Keratinocyte (primary cell): ENCODE data around the gene KCNC2. TPM values are rescaled to one million over a fixed set of nuclear protein-coding genes. Genes with fewer than 3 reads are reported as not detected.

Source experiments
- DNase-seq: peaks from one replicate; pipeline ENCODE4 v3.0.0-alpha.2; 2011; ENCODE audit warnings: low read depth, missing footprints, low spot score
- FAIRE-seq: peaks from 2 replicates; lab custom pipeline; 2011; peaks lifted over from hg19 to GRCh38; lab: Jason Lieb, UNC
- H2AFZ ChIP-seq: 2 replicates; pipeline ENCODE4 v1.6.0; 2012; ENCODE audit warnings: low read length, control low read depth, inconsistent platforms; ENCODE audit not compliant: control insufficient read depth
- H3K27ac ChIP-seq: 2 replicates; pipeline ENCODE4 v1.5.1; 2011; ENCODE audit warnings: low read length; ENCODE audit not compliant: control insufficient read depth, insufficient read depth
- H3K27me3 ChIP-seq: 3 replicates; pipeline ENCODE4 v1.6.0; 2011; ENCODE audit warnings: low read length; ENCODE audit not compliant: control insufficient read depth, insufficient read depth; ENCODE audit errors: extremely low read depth
- H3K36me3 ChIP-seq, 2 experiments: 2 replicates in 1 of 2; 3 replicates in 1 of 2; pipeline ENCODE4 v1.5.1; 2011; ENCODE audit warnings: low read length in 2 of 2, mild to moderate bottlenecking in 1 of 2; ENCODE audit not compliant: control insufficient read depth in 2 of 2, insufficient read depth in 2 of 2; ENCODE audit errors: extremely low read depth in 1 of 2
- H3K4me1 ChIP-seq: 3 replicates; pipeline ENCODE4 v1.5.1; 2011; ENCODE audit warnings: low read length; ENCODE audit not compliant: control insufficient read depth, insufficient read depth; ENCODE audit errors: extremely low read depth
- H3K4me2 ChIP-seq: 3 replicates; pipeline ENCODE4 v1.6.0; 2011; ENCODE audit warnings: low read depth, low read length; ENCODE audit not compliant: control insufficient read depth, insufficient read depth; ENCODE audit errors: extremely low read depth
- H3K4me3 ChIP-seq, 3 experiments: fragments of 200-600 bp in 1 of 3; sonication (generic) in 1 of 3; 2 replicates in 2 of 3; 3 replicates in 1 of 3; pipeline ENCODE4 v1.5.1; 2011 to 2016; ENCODE audit warnings: low read length in 3 of 3, mild to moderate bottlenecking in 3 of 3, control low read depth in 2 of 3, inconsistent platforms in 1 of 3, low read depth in 1 of 3, mixed read lengths in 1 of 3, mixed run types in 1 of 3, moderate library complexity in 1 of 3; ENCODE audit not compliant: control insufficient read depth in 2 of 3, insufficient read depth in 2 of 3; ENCODE audit errors: extremely low read depth in 1 of 3
- H3K79me2 ChIP-seq: 2 replicates; pipeline ENCODE4 v1.6.0; 2012; ENCODE audit warnings: low read length; ENCODE audit not compliant: control insufficient read depth, insufficient read depth
- H3K9ac ChIP-seq: 3 replicates; pipeline ENCODE4 v1.6.0; 2011; ENCODE audit warnings: low read length; ENCODE audit not compliant: control insufficient read depth, insufficient read depth; ENCODE audit errors: extremely low read depth
- H3K9me1 ChIP-seq: 3 replicates; pipeline ENCODE4 v1.6.0; 2011; ENCODE audit warnings: low read length; ENCODE audit not compliant: control insufficient read depth, insufficient read depth; ENCODE audit errors: extremely low read depth
- H3K9me3 ChIP-seq: 2 replicates; pipeline ENCODE4 v1.5.1; 2012; ENCODE audit warnings: low read depth, low read length; ENCODE audit not compliant: control insufficient read depth
- H4K20me1 ChIP-seq: 3 replicates; pipeline ENCODE4 v1.6.0; 2011; ENCODE audit warnings: low read length; ENCODE audit not compliant: control insufficient read depth, insufficient read depth; ENCODE audit errors: extremely low read depth
- EZH2 ChIP-seq: IDR thresholded peaks from one replicate; pipeline ENCODE4 v1.6.1; 2012; ENCODE audit warnings: inconsistent platforms, mild to moderate bottlenecking, low read length, moderate library complexity
- dilution Hi-C: fragments of 300-500 bp; cut with MboI; formaldehyde crosslinking; loops from one replicate; pipeline ENCODE4 v1.7.0; 2020; ENCODE audit warnings: low sequenced_read_pairs; ENCODE audit not compliant: extremely low pct_ligation_motif_present
- polyA plus RNA-seq, 5 experiments: library from polyadenylated mRNA; depleted of rRNA in 3 of 5; stranded (reverse) in 3 of 5; stranded (forward) in 1 of 5; unstranded in 1 of 5; fragments of >200 nt; gene quantifications; 1 replicate in 1 of 5; 2 replicates in 3 of 5; 3 replicates in 1 of 5; pipeline versions ENCODE4 v1.2.1 to v1.2.3, GENCODE V29; 2011 to 2012; ENCODE audit warnings: missing spikeins in 2 of 5, low read depth in 1 of 5, low replicate concordance in 1 of 5
- TF ChIP-seq, protein P1 (sequence below), 3 experiments: IDR thresholded peaks in 1 of 3; conservative IDR thresholded peaks in 1 of 3; optimal IDR thresholded peaks in 1 of 3; 2 replicates in 2 of 3; 3 replicates in 1 of 3; pipeline versions ENCODE3 to v1.5.1; 2011; ENCODE audit warnings: low read length in 3 of 3, mild to moderate bottlenecking in 3 of 3, moderate library complexity in 2 of 3, control low read depth in 1 of 3, inconsistent platforms in 1 of 3; ENCODE audit not compliant: insufficient read depth in 2 of 3; ENCODE audit errors: extremely low read depth in 1 of 3

KCNC2 gene
- polyA plus RNA-seq, 1 donor (not counting 4 experiments of a cell fraction or from before 2014, with no cell fraction given), result not detected

DNA sequence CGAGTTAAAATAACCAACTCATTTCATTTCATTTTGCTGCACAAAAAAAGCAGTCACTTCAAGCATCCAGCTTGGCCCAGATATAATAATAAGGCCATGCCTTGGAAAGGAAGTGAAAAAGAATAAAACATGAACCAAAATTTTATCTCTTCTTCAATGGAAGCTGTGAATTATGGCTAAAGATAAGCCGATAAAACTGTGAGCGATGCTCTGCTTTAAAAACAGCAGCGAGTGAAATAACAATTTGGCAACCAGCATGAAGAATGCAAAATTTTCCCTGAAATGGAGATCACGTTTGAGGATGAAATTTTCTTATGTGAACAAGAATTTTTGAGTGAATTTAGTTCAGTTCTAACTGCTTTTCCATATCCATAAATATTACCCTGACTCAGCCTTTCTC, 70.4 kb downstream of the KCNC2 start:
- Histone ChIP-seq H4K20me1 (no peaks in the 10 kb centered on the region), H3K4me3 (no peak overlapping the region), H3K4me2 (no peak overlapping the region), H3K79me2 (no peaks in the 10 kb centered on the region), H3K36me3 (no peaks in the 10 kb centered on the region), H3K9ac (no peak overlapping the region), H3K9me1 (no peaks in the 10 kb centered on the region), H3K27ac (no peak overlapping the region), H2AFZ (no peak overlapping the region), H3K9me3 (no peaks in the 10 kb centered on the region), H3K27me3 (no peaks in the 10 kb centered on the region), H3K4me1 (no peaks in the 10 kb centered on the region)
- dilution Hi-C loops, result no loop called here
- TF ChIP-seq, protein P1, sequence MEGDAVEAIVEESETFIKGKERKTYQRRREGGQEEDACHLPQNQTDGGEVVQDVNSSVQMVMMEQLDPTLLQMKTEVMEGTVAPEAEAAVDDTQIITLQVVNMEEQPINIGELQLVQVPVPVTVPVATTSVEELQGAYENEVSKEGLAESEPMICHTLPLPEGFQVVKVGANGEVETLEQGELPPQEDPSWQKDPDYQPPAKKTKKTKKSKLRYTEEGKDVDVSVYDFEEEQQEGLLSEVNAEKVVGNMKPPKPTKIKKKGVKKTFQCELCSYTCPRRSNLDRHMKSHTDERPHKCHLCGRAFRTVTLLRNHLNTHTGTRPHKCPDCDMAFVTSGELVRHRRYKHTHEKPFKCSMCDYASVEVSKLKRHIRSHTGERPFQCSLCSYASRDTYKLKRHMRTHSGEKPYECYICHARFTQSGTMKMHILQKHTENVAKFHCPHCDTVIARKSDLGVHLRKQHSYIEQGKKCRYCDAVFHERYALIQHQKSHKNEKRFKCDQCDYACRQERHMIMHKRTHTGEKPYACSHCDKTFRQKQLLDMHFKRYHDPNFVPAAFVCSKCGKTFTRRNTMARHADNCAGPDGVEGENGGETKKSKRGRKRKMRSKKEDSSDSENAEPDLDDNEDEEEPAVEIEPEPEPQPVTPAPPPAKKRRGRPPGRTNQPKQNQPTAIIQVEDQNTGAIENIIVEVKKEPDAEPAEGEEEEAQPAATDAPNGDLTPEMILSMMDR (optimal IDR thresholded peaks at IDR 0.05 in 1 of 3, IDR thresholded peaks at IDR 0.05 in 1 of 3, conservative IDR thresholded peaks at IDR 0.05 in 1 of 3; ENCODE audit: extremely low read depth in 1 of 3, insufficient read depth in 2 of 3, low read length in 3 of 3), result no peak
- FAIRE-seq (no peak), DNase-seq (no peak)

DNA sequence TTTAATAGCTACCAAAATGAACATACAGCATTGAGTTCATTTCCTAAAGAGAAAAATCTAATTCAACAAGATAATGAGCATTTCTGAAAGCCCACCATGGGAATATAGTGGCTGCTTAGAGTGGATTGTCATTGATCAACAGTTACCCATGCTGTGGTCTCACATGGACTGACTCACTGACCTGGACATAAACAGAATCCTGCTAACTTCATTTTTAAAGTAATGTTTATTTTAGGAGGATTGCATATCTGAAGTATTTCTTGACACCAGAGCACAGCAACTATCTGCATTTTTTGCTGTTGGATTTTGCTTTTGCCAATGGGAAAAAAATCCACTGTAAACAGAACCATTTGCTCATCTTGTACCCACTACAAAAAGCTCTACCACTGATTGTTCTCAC, 71.7 kb downstream of the KCNC2 start:
- Histone ChIP-seq H4K20me1 (no peaks in the 10 kb centered on the region), H3K9ac (no peak overlapping the region), H3K4me3 (no peak overlapping the region), H3K9me1 (no peaks in the 10 kb centered on the region), H2AFZ (no peak overlapping the region), H3K9me3 (no peaks in the 10 kb centered on the region), H3K36me3 (no peaks in the 10 kb centered on the region), H3K4me2 (no peak overlapping the region), H3K27me3 (no peaks in the 10 kb centered on the region), H3K27ac (no peak overlapping the region), H3K4me1 (no peaks in the 10 kb centered on the region), H3K79me2 (no peaks in the 10 kb centered on the region)
- DNase-seq, result no peak
- dilution Hi-C loops, result no loop called here
- TF ChIP-seq EZH2, result no peak
- TF ChIP-seq, protein P1 (optimal IDR thresholded peaks at IDR 0.05 in 1 of 3, IDR thresholded peaks at IDR 0.05 in 1 of 3, conservative IDR thresholded peaks at IDR 0.05 in 1 of 3; ENCODE audit: extremely low read depth in 1 of 3, insufficient read depth in 2 of 3, low read length in 3 of 3), result no peak
- no peak for FAIRE-seq
